PC-3 (cell line): ENCODE data around the gene UGCG.

Experiments used
- CTCF ChIP-seq: fragments of 300-600 bp; sonication (generic); conservative IDR thresholded peaks from 2 replicates; pipeline ENCODE4 v1.5.1; 2017; ENCODE audit warnings: antibody characterized with exemption, low read depth, mild to moderate bottlenecking, low read length
- EZH2 ChIP-seq: fragments of 300-600 bp; sonication (generic); IDR thresholded peaks from one replicate; pipeline ENCODE4 v1.6.1; 2017; ENCODE audit warnings: antibody characterized with exemption, mild to moderate bottlenecking, low read length; ENCODE audit not compliant: unreplicated experiment

GRCh38 chr9:111904891-111905291 lies 8.3 kb downstream of the UGCG start:
- TF ChIP-seq EZH2 (no peak), CTCF (no peak)
